ENCODE measurements around the gene L3MBTL1. TPM values are rescaled to one million over a fixed set of nuclear protein-coding genes. Genes with fewer than 3 reads are reported as not detected.

The L3MBTL1 gene
- total RNA-seq = 13.1 TPM

GRCh38 chr20:43507150-43508080, at the start of gene L3MBTL1:
Gene L3MBTL1, plus strand, starts transcription at chr20:43507697. Its CDS starts 5,807 bp downstream, at chr20:43513504.
- Histone ChIP-seq H3K4me1 (peaks cover 0 to 3% of the 10 kb centered on the region in 2 donors), H3K9me3 (no peaks in the 10 kb centered on the region), H3K27me3 (peaks cover 7% of the 10 kb centered on the region), H3K4me3 (peak within 1 kb of the TSS; percentile 64 to 94), H3K36me3 (no peaks in the 10 kb centered on the region), H3K27ac (no peak within 1 kb of the TSS)
- intact Hi-C loops (cut with DNase I) = no loop called here
- TF ChIP-seq, protein P1, sequence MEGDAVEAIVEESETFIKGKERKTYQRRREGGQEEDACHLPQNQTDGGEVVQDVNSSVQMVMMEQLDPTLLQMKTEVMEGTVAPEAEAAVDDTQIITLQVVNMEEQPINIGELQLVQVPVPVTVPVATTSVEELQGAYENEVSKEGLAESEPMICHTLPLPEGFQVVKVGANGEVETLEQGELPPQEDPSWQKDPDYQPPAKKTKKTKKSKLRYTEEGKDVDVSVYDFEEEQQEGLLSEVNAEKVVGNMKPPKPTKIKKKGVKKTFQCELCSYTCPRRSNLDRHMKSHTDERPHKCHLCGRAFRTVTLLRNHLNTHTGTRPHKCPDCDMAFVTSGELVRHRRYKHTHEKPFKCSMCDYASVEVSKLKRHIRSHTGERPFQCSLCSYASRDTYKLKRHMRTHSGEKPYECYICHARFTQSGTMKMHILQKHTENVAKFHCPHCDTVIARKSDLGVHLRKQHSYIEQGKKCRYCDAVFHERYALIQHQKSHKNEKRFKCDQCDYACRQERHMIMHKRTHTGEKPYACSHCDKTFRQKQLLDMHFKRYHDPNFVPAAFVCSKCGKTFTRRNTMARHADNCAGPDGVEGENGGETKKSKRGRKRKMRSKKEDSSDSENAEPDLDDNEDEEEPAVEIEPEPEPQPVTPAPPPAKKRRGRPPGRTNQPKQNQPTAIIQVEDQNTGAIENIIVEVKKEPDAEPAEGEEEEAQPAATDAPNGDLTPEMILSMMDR (IDR thresholded peaks at IDR 0.05) = no peak
- DNase-seq (ENCODE audit: low spot score in 2 of 2) = no peak

- intact Hi-C loops (cut with DNase I) = loop anchor here (5.0 kb wide), 4 partner anchors 241 to 1841 kb away; partner anchors contain the start of genes CHD6, FITM2 and OSER1
- peak overlapping the region; percentile 90 to 91 for H3K4me3 ChIP-seq
- TF ChIP-seq, protein P1 (IDR thresholded peaks at IDR 0.05) = no peak
- no peak for DNase-seq (ENCODE audit: low spot score in 2 of 2)
- H3K9me3 ChIP-seq = no peaks in the 10 kb centered on the region
- peaks cover 34 to 45% of the 10 kb centered on the region in 2 donors for H3K36me3 ChIP-seq
- H3K27ac ChIP-seq = peak overlapping the region; percentile 99 to 100
- peaks cover 4 to 17% of the 10 kb centered on the region in 2 donors for H3K4me1 ChIP-seq
- no peaks in the 10 kb centered on the region for H3K27me3 ChIP-seq
These were observed 49.0 kb upstream of the L3MBTL1 start for GRCh38 chr20:43458422-43458924.

DNA sequence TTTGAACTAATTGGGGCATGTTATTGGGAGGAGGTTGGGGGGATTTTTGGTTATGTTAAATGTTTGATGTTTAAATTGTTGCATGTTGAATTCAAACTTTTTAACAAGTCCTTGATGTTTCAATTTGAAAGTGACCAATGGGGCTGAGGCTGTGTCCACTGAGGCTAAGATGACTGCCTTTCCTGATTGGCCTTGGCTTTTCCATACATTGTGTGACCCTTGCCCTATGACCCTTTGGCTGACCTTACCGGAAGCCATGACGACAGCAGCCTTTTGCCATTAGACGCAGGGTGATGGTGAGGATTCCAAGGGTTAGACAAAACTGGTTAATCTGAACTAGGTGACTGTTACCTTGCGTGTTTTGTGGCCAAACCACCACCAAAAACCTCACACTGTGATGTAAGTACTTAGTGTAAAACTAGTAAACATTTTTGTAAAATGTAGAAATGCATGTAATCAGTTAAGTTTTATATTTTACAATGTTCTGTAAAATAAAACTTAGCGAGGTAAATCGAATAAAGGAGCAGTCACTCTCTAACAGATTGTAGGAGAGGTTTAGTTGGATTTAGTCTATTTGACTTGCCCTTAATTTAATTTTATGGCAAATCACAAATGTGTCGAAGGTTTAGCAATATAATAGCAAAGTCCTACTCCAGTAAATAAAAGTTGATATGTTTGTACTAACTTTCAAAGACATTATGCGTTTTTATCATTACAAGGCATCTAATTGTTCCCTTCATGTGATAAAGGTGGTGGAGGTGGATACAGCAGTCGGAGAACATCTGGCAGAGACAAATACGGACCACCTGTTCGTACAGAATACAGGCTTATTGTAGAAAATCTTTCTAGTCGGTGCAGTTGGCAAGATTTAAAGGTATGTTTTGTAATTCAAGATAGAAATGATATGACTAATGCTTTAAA, 48.2 kb upstream of the L3MBTL1 start:
- intact Hi-C loops (cut with DNase I) = loop anchor here (5.0 kb wide), 4 partner anchors 242 to 1842 kb away; partner anchors contain the start of genes CHD6, FITM2 and OSER1
- Histone ChIP-seq H3K9me3 (no peaks in the 10 kb centered on the region), H3K36me3 (peaks cover 38 to 54% of the 10 kb centered on the region in 2 donors), H3K27me3 (no peaks in the 10 kb centered on the region), H3K27ac (peak overlapping the region; percentile 99 to 100), H3K4me3 (peak overlapping the region; percentile 90 to 91), H3K4me1 (peaks cover 4 to 17% of the 10 kb centered on the region in 2 donors)
- TF ChIP-seq, protein P1 (IDR thresholded peaks at IDR 0.05) = no peak
- DNase-seq (ENCODE audit: low spot score in 2 of 2) = peak in 1 of 2 donors; percentile 44

DNA sequence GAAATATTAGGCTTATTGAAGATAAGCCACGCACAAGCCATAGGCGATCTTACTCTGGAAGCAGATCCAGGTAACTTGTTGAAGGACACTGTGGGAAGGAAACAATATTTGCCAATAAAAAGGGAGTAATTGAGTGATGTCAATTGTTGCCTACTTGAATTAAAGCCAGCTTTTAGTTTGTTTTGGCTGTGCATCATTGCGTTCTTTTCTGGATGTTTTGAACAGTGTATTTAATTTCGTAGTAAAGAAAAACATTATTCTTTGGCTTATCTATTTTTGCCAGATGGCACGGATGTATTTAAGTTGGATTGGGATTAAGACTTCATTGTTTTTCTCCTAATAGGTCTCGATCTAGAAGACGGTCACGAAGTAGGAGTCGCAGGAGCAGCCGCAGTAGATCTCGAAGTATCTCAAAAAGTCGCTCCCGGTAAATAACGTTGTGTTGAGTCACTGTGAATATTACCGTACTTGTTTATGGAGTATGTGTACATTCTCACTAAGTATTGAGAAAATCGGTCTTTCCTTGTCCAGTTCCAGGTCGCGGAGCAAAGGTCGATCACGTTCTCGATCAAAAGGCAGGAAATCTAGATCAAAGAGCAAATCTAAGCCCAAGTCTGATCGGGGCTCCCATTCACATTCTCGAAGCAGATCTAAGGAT, 47.2 kb upstream of the L3MBTL1 start:
- H3K27me3 ChIP-seq = no peaks in the 10 kb centered on the region
- peak in 1 of 2 donors; percentile 22 for DNase-seq (ENCODE audit: low spot score in 2 of 2)
- H3K4me1 ChIP-seq = peaks cover 4 to 17% of the 10 kb centered on the region in 2 donors
- H3K36me3 ChIP-seq = peaks cover 47 to 64% of the 10 kb centered on the region in 2 donors
- intact Hi-C loops (cut with DNase I) = no loop called here
- TF ChIP-seq, protein P1 (IDR thresholded peaks at IDR 0.05) = no peak
- no peak overlapping the region for H3K27ac ChIP-seq
- H3K4me3 ChIP-seq = no peak overlapping the region
- H3K9me3 ChIP-seq = no peaks in the 10 kb centered on the region

GRCh38 chr20:43460830-43461200, 46.7 kb upstream of the L3MBTL1 start:
- intact Hi-C loops (cut with DNase I) = no loop called here

More at GRCh38 chr20:43460830-43461200, 46.7 kb upstream of the L3MBTL1 start:
- Histone ChIP-seq H3K27me3 (no peaks in the 10 kb centered on the region), H3K4me1 (peaks cover 4 to 17% of the 10 kb centered on the region in 2 donors), H3K9me3 (no peaks in the 10 kb centered on the region), H3K4me3 (no peak overlapping the region), H3K36me3 (peaks cover 52 to 69% of the 10 kb centered on the region in 2 donors), H3K27ac (no peak overlapping the region)
- TF ChIP-seq, protein P1 (IDR thresholded peaks at IDR 0.05) = no peak
- DNase-seq (ENCODE audit: low spot score in 2 of 2) = peak in 1 of 2 donors; percentile 21
